AG08396 (cell line): ENCODE measurements around the gene FRMD4A.

Experiments
- DNase-seq: peaks from one replicate; pipeline ENCODE4 v3.0.0; 2012; ENCODE audit warnings: low spot score, mixed read lengths

Gene FRMD4A

DNA sequence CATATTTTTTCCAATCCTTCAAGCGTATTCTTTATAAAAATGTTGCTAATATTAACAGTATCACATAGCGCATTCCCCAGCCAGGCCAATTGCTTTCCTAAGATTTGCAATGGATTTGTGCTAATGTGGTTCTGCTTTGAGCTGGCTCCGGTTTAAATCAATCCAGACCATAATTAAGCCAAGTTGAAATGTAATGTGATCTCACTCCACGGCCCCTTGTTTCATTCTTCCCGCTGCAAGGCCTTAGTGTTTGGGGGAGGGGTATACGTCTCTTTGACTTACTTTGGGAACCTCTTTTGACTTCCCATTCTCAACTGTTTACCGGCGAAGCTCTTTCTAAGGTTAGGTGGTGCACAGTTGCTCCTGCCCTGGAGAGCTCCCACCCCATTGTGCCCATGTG lies 657.6 kb downstream of the FRMD4A start:
- no peak for DNase-seq

DNA sequence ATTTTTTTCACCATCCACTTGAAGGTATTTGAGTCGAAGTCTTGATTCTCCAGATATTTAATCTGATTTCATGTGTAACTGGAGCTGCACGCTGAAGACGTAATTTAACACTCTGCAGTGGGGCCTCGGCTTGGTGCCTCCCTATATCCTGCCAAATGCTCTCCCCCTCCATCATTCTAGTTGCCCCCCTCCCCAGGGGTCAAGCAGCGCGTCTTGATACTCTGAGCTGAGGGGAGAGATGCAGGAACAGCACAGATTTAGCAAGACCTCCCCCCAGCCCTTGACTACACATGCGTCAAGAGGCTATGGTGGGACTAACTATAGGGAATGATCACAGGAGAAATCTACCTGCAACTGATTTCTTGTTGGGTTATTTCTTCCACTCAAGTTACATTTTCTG lies 658.2 kb downstream of the FRMD4A start:
- DNase-seq: no peak

DNA sequence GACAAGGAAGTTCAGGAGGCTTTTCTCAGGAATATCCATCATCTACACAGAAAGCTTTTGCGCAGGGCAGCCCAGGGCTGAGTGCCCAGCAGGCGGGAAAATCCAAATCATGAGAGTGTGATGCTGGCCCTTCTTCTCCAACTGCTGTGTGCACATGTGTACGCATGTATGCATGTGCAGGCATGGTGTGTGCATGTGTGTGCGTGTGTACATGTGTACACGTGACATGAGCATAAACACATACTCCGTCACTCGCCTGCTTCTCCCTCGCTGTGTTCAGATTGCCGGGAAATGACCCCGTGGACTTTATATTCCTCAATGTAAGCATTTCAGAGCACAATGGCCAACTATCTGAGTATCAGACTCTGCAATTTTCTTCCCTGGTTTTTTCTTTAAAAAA lies 658.8 kb downstream of the FRMD4A start:
- no peak for DNase-seq

DNA sequence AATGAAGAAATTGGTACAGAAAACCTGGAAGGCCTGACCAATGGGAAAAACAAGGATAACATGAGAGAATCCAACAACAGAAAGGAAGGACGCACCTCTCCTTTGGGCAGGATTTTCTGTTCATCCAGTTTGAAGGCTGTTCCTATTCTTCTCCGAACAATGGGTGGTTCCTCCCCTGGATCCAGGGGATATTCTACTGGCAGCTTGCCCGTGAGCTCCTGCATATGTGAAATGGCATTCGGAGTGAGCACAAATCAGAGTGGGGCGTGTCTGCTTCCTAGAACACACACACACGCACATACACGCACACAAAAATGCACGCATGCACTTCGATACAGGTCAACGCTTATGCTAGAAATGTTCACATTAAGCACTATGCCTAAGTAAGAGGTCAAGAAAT lies 660.4 kb downstream of the FRMD4A start:
- DNase-seq: no peak

DNA sequence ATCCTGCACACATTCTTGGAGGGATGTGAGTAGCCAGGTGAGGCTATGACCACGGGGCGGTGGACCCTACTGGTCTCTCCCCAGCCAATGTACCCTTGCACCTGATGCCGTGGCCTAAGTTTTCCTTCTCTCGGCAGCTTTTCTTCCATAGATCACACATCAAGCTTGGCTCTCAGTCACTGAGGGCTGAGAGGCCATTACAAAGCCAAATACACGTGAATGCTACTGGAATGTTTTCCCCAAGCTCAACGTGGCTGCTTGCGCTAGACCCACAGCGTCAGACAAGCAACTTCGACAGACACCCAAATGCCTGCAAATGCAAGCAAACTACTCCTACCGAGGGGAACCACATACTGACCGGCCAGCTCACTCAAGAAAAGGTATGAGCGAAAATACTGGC lies 660.8 kb downstream of the FRMD4A start:
- DNase-seq: no peak

DNA sequence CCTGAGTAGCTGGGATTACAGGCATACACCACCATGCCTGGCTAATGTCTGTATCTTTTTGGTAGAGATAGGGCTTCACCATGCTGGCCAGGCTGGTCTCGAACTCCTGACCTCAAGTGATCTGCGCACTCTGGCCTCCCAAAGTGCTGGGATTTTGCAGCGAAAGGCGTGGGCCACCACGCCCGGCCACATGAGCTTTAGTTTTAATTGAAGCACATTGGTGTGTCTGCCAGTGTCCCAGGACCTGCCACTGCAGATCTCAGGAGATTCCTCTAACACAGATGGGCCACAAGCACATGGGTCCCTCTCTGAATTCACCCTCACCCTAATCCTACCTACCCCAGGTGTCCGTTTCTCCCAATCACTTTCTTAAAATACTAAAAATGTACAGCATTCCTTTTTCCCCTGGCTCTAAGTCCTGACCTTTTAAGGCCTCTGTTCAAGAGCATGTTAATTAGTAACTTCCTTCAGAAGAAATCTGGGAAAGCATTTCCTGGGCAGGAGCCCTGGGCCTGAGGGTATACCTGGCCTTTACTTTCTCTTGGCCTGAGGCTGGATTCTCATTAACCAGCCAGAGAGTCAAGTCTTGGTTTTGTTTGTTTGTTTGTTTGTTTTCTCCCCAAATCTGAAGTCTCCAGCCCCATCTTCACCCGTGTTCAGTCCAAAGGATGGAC lies 661.4 kb downstream of the FRMD4A start:
- DNase-seq: no peak

DNA sequence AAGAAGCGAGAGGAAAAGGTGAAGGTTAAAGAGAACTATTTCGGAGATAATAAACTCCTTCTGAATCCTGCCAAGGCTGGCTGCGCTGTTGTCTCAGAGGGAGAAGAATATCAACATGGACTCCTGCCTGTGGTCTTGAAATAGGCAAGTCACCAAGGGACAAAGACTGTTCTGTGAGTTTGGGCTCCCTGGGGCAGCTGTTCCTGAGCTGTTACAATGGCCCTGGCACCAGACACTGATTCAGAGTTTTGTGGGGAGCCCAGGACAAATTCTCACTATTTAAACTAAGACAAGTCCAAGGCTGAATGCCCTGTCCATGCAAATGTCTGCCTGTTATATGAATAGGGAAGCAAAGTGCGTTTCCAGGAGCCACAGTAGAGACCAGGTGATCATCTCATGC lies 662.6 kb downstream of the FRMD4A start:
- DNase-seq: no peak

DNA sequence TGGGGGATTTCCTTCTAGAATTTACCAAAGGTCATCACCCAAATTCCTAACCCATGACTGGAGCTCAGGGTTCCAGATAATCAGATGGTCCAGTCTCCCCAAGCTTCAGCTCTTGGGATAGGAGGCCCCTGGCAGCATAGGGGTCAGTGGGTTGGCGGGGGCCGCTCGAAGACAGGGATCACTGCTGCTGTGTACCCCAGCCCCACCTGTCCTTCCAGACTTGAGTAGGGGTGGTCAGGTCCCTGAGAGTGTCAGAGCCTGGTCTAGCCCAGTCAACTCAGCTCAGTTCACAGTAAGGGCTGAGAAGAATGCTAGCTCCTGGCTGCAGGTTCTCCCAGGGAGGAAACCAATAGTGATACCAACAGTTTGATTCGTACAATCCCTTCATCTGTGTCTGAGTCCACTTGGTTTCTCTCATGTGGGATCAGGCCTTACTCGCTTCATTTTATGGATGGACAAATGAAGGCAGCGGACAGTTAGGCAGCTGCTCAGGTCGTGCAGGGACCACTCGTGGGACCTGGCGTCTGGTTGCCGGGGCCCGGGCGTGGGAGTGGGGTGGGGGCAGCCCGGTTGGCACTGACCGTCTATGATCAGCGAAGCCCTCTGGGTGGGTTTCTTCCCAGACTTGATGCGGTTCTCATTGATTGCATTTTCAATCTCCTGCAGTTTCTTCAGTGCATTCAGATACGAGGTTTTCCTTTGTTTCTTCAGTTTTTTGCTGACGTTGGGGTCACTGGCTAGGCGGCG lies 665.0 kb downstream of the FRMD4A start:
- DNase-seq: no peak

DNA sequence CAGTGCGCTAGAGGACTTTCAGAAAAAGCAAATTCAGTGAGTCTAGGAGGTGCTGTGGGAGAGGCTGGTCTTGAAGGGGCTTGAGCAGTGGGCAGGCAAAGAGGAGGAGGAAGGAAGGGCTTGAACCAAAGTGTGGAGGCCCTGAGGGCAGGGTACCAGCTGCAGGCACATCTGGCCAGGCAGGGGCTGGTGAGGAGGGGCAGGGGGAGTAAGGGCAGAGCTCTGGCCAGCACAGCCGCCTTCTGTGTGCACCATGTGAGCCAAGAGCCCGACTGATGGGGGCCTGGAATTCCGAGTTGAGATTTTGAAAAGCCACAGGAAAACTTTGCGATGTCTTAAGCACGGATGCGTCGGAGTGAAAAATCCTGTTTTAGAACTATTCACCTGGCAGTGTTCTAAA lies 669.5 kb downstream of the FRMD4A start:
- DNase-seq: no peak

DNA sequence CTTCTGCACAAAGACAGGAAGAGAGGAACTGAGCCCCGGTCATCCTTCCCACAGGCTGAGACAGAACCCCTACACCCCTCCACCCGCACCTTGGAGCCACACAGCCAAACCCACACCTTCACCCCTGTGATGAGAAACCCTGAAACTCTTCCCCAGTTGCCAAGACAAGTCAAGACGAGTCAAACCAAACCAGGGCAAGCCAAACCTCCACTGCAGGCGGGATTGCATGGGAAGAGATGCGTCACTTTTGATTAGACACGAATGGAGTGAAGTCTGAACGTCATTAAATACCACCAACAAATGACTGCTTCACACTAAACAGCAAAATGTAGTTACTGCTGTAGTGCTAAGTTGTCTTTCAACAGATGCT lies 670.2 kb downstream of the FRMD4A start:
- peak; percentile 42 for DNase-seq

DNA sequence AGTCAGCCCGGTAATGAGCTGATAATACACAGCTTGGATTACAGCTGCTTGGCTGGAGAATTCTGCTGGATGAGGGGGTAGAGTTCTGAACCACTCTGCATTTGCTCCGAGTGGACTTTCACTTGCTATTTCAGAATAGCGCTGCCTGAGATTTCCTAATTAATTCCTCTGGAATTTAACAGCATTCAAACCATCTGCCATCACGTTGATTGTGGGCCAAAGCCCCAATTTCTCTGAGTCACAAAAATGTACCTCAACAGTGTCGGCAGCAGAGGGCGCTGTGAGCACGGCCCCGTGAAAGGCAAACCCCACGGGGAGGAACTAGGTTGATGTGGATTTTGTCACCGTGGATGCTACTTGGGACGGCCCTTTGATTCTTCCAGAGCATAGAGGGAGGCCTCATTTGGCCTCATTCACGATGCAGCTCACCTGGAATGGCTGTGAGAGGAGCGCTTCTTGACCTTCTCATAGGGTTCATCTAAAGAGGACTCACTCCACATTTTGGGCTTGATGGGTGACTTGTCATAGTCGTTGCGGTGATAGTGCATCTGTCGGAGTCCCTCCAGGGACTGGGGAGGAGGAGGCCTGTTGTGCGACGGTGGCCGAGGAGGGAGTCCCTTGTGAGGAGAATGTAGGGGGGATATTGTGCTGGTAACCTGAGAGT lies 670.7 kb downstream of the FRMD4A start:
- peak; percentile 89 for DNase-seq

DNA sequence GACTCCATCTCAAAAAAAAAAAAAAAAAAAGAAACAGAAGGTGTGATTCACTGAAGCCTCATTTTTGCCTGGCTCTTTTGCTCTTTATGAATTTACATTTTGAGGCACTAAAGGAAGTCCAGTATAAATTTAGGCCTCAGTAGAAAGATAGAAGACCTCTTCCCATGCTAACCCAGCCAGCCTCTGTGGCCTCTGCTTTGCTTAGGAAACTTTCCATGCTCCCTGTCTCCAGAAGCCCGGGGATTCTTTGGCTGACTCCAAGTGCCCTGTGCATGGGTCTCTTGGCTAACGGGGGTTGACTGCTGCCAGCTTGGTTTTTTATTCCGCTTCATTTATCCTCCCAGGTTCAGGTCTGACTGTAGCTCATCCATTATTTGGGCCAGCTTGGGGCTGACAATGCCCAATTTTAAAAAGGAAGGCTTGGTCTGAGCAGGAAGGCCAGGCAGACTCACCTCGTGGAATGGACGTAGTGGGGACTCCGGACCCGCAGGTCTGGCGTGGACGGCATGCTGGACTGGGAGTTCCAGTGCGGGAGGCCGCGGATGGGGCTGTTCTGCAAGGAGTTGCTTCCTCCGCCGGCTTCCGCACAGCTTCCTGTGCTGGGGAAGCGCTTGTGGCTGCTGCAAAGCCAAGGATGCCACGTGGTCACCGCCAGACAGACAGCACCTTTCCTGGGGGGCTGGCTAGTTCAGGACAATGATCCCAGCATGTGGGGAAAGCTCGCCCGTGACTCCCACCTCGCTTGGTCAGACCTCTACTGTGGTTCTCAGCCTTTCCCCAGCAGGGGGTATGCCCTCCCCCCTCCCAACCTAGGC lies 671.6 kb downstream of the FRMD4A start:
- DNase-seq: peak; percentile 23

DNA sequence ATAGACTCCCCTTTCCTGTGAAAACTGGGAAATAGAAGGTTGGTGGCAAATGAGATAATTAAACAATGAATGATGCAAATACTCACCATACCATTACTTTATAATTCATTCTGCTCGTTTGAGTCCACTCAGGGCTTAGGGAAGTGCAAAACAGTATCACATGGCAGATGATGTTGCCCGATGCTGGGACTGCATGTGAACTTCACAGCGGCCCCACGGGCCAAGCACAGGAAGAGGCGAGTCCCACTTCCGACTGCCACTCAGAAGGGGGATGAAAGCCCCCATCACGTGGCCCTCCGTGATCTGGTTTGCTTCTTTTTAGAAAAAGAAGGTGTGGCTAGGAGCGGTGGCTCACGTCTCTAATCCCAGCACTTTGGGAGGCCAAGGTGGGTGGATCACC lies 672.5 kb downstream of the FRMD4A start:
- DNase-seq: no peak

DNA sequence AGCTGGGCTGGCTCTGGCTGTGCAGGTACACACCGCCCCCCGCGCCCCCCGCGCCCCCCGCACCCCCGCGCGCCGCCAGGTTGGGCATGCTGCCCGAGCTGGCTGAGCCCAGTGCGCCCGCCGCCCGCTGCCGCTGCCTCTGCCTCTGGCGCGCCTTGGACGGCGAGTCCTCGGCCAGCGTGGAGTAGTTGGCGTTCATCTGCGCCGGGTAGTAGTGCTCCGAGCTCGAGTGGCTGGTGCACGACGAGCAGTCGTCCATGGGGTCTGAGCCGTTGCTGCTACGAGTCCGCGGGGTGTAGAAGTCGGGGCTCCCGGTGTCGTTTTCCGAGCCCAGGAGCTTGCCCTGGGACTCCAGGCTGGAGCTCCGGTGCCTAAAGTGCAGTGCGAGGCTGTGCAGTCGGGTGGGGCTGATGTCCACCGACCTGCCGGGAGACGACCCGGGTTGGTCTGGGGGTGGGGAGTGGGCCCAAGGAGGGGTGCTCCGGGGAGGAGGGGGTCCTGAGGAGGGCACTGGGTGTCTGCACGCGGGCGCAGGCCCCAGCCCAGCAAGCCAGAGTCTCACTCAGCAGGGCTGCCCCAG lies 673.5 kb downstream of the FRMD4A start:
- DNase-seq: no peak

DNA sequence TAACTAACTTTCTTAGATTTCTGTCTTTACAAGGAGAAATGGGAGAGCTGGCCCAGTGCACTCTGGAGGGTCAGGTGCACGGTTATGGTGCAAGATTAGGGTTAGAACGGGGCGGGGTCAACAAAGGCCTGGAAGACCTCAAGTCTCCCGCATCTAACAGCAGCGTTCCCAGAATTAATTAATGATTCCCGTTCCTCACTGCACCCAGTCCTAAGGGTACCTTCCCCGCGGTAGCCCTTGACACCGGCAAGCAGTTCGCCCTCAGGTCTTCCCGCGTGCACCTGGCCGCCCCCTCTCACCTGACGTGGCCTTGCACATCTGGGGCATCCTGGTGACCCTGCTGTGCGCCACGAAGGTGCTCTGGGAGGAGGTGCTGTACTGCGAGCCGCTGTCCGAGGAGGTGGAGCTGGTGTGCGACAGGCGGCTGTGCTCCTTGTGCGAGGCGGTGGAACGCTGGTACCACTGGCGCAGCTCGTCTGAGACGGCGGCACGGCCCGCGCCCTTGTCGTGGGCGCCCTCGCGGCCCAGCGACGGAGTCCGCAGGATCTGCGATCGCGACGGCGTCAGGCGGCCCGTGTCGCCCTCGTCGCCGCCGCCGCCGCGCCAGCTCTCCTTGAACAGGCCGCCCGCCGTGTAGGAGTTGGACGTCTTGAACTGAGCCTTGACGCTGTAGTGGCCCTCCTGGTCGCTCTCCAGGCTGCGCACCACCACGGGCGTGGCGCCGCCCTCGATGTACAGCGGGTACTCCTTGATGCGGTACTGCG lies 674.2 kb downstream of the FRMD4A start:
- DNase-seq: no peak

DNA sequence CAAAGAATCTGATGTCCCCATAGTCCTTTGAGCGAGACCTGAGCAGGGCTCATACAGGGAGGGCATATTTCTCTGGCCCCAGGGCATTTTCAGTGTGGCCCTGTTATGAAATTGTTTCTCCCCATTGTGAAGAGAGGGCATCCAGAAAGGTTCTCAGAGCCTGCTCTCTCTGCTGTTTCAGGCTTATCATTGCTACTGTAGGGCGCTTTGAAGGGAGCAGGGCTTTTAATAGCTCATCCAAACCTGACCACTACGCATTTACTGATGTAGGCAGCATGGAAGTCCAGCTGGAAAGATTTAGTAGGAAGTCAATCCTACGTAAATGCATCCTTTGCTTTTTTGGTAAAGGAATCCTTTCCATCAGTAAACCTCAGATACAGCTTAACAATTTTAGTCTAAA lies 675.9 kb downstream of the FRMD4A start:
- DNase-seq: no peak

DNA sequence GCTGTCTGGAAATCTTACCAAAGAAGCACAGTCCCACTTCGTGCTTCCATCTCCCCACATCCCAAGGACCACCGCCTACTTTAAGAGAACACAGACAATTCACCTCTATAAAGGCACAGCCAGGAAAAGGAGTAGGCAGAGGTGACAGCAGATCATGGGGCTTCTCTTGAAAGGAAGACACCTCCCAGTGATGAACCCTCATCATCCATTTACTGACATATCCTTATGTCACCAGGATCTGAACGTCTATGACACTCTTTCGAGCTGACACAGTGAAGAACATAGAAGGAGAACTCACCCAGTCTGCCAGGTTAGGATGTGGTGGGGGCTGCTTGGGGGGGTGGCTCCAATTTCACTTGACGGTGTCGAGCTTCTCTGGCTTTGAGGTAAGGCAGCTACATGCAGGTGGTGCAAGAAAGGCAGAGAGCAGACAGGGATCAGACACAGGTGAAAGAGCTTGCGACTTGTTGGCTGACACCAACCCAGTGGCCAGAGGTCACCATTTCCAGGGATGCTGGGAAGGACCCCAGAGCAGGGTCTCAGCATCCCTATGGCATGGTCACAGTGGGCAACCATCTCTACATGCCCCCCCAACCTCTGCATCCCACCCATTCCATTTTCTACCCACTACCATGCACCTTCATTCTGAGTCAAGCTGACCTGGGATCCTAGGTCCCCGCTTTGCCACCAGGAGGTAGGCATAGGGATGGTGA lies 676.5 kb downstream of the FRMD4A start:
- no peak for DNase-seq

DNA sequence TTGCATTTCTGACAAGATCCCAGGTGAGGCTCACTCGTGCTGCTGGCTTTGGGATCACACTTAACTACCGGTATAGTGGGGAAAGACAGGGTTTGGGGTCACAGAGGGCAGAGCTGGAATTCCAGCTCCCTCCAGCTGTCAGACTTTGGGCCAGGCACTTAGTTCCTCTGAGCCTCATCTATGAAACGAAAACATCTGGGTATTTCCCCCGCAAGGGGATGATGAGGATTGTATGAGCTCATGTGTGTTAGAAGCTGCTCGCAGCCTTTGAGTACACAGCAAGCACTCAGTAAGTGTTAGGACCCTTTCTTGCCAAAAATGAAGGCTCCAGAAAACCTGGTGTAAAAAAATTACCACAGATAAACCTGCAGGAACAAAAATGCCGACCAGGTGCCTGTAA lies 677.9 kb downstream of the FRMD4A start:
- no peak for DNase-seq

DNA sequence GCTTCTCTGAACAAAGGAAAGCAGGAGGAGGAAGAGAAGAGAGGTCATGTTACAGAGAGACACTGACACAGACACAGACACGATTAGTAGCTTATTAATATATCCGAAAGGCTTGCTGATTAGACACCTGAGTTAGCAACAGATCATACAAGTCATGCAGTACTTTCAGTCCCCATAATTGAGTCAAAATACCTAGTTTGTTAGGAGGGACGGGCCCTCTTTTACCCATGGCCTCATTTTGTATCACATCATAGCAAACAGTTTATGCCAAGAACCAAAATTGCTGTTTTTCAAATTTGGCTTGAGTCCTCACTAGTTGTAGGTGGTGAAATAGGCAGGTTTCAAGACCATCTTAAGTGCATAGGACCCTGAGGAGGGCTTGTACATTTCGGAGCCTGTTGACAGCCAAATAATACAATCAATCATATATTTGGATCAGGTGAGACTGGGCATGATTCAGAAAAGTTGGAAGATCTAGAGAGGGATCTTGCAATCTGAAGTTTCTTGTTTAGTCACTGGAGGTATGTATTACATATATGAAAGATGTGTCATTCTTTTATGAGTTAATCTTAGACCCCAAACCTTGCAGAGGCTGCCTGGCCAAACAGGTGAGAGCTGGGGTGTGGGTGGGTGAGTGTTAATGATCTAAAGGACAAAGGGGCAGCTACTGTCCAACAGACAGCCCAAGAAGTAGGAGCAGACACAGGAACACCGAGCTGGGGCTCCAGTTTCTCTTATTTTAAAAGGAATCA lies 678.6 kb downstream of the FRMD4A start:
- no peak for DNase-seq

DNA sequence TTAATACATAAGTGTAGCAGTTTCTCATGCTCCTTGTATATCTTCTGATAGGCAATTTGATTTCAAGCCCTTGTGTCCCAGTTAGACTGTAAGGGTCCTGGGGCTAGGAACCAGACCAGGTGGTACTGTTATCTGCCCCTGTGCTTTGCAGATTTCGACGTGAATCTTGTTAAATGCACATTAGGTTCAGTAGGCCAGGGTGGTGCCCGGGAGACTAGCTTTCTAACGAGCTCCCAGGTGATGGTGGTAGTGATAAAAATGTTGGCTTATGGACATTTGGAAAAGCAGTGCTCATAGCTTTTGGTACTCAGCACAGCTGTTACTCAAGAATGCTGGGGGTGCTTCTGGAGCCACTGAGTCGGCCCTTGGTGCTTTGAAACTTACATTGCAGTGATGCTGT lies 679.8 kb downstream of the FRMD4A start:
- no peak for DNase-seq
